Tibial nerve (tissue), 4 donors: ENCODE data around the gene SLC38A5.

Experiments
- CTCF ChIP-seq, 5 experiments: fragments of 200-600 bp in 3 of 5; fragments of 450-650 bp in 2 of 5; sonication (generic) in 3 of 5; IDR thresholded peaks; one replicate each; pipeline ENCODE4 v1.5.1; 2016 to 2019; ENCODE audit warnings: antibody characterized with exemption in 5 of 5, mild to moderate bottlenecking in 3 of 5, moderate library complexity in 2 of 5
- EP300 ChIP-seq, 2 donors: sonication (generic); formaldehyde crosslinking; IDR thresholded peaks; one replicate each; pipeline ENCODE4 v1.6.1; 2017; ENCODE audit warnings: antibody characterized with exemption in 2 of 2, mild to moderate bottlenecking in 1 of 2
- POLR2A ChIP-seq, 2 donors: fragments of 450-650 bp; IDR thresholded peaks; one replicate each; pipeline ENCODE4 v1.6.1; 2017; ENCODE audit warnings: antibody characterized with exemption in 2 of 2, mild to moderate bottlenecking in 2 of 2, moderate library complexity in 2 of 2

GRCh38 chrX:48460031-48460430, 10.0 kb downstream of the SLC38A5 start:
- TF ChIP-seq EP300 (IDR thresholded peaks at IDR 0.05) (no peak), POLR2A (IDR thresholded peaks at IDR 0.05) (no peak), CTCF (IDR thresholded peaks at IDR 0.05) (no peak)
